Muscle of leg (tissue), 11 donors: ENCODE data around the gene NRROS. TPM values are rescaled to one million over a fixed set of nuclear protein-coding genes. Genes with fewer than 3 reads are reported as not detected.

ENCODE experiments used
- DNase-seq: peaks from one replicate; pipeline ENCODE4 v3.0.0; 2013
- H3K27ac ChIP-seq: one replicate; pipeline ENCODE4 v1.5.1; 2013; ENCODE audit warnings: mild to moderate bottlenecking, low read length, control low read depth
- H3K27me3 ChIP-seq: one replicate; pipeline ENCODE4 v1.6.1; 2013; ENCODE audit warnings: low read length; ENCODE audit not compliant: control insufficient read depth, insufficient read depth
- H3K36me3 ChIP-seq: one replicate; pipeline ENCODE4 v1.6.1; 2013; ENCODE audit warnings: low read length; ENCODE audit not compliant: control insufficient read depth, insufficient read depth
- H3K4me1 ChIP-seq: one replicate; pipeline ENCODE4 v1.6.1; 2013; ENCODE audit warnings: low read length; ENCODE audit not compliant: control insufficient read depth, insufficient read depth
- H3K4me3 ChIP-seq: one replicate; pipeline ENCODE4 v1.5.1; 2013; ENCODE audit warnings: low read length, control low read depth
- H3K9me3 ChIP-seq: replicated peaks from 2 replicates; pipeline ENCODE4 v1.6.1; 2013; ENCODE audit warnings: low read depth, low read length; ENCODE audit not compliant: control insufficient read depth
- WGBS: methylation state at CpG from one replicate; pipeline ENCODE4 v1.1.5; 2013; ENCODE audit warnings: missing lambda C conversion rate; ENCODE audit not compliant: insufficient coverage; 5-methylcytosine and 5-hydroxymethylcytosine counted together
- polyA plus RNA-seq, 8 donors: library from polyadenylated mRNA; unstranded; fragments of 120-200 nt; gene quantifications; one replicate each; pipeline versions ENCODE4 v1.2.1 to v1.2.3, GENCODE V29; 2013; ENCODE audit warnings: inconsistent platforms in 1 of 8, low replicate concordance in 1 of 8; ENCODE audit not compliant: insufficient read length in 8 of 8, insufficient read depth in 1 of 8
- total RNA-seq: library from RNA; stranded (reverse); fragments of 120-200 nt; gene quantifications from one replicate; pipeline ENCODE4 v1.2.4, GENCODE V29; 2013

NRROS gene
- total and polyA plus RNA-seq, 9 donors: 2.8 to 6.1 (median 5.1) TPM

- Histone ChIP-seq H3K4me1 (peaks cover 4% of the 10 kb centered on the region), H3K27ac (no peak overlapping the region), H3K27me3 (no peaks in the 10 kb centered on the region), H3K9me3 (no peaks in the 10 kb centered on the region), H3K4me3 (no peak overlapping the region), H3K36me3 (no peaks in the 10 kb centered on the region)
- DNase-seq: no peak
- WGBS: 86% methylated on average over 4 of the region's 10 CpGs
Observed at GRCh38 chr3:196621611-196622010, 17.9 kb upstream of the NRROS start.

- no peaks in the 10 kb centered on the region for H3K36me3 ChIP-seq
- H3K9me3 ChIP-seq: no peaks in the 10 kb centered on the region
- H3K4me1 ChIP-seq: peaks cover 4% of the 10 kb centered on the region
- H3K27ac ChIP-seq: peak overlapping the region; percentile 37
- 65% methylated on average over 10 of the region's 12 CpGs for WGBS
- no peak overlapping the region for H3K4me3 ChIP-seq
- peaks cover 2% of the 10 kb centered on the region for H3K27me3 ChIP-seq
- DNase-seq: peak; percentile 76
Observed at GRCh38 chr3:196624067-196624790, 15.3 kb upstream of the NRROS start.

DNA sequence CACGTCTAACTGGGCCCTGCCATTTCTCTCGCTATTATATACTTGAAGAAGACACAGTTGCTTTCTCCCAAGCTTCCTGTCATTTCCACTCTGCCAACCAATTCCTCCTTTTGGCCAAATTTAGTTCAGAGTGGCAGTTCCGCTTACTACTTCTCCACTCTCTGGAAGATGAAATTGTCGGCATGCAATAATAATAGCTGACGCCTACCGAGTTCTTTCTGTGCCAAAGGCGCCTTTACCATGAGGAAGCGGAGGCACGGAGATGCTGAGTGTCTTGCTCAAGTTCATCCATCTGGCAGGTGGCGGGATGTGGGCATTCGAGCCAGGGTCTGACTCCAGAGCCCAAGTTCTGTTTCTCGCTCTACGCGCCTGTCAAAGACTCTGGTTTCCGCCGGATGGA, 14.6 kb upstream of the NRROS start:
- no peak overlapping the region for H3K27ac ChIP-seq
- 93% methylated on average over 14 of the region's 16 CpGs for WGBS
- peaks cover 2% of the 10 kb centered on the region for H3K27me3 ChIP-seq
- no peaks in the 10 kb centered on the region for H3K36me3 ChIP-seq
- peak; percentile 78 for DNase-seq
- H3K4me1 ChIP-seq: peaks cover 4% of the 10 kb centered on the region
- no peaks in the 10 kb centered on the region for H3K9me3 ChIP-seq
- H3K4me3 ChIP-seq: no peak overlapping the region

DNA sequence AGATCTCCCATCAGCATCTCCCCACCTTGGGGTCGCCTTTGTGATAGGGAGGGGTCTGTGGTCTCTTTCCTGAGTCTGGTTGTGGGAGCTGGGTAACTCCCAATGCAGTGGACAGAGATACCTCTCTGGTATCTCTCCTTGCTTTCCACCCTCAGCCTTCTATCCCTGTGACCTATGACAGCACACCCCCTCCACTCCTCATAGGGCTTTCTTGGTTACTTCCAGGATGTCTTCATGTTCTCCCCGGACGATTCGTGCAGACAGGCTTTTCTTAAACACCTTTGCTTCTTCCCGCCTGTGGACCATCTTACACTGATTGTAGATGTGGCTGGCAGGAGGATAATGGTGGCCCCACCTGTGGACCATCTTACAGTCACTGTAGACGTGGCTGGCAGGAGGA, 14.2 kb upstream of the NRROS start:
- WGBS: 94% methylated on average over 3 of the region's 6 CpGs
- Histone ChIP-seq H3K36me3 (no peaks in the 10 kb centered on the region), H3K4me1 (peaks cover under 1% of the 10 kb centered on the region), H3K9me3 (no peaks in the 10 kb centered on the region), H3K4me3 (no peak overlapping the region), H3K27me3 (peaks cover 2% of the 10 kb centered on the region), H3K27ac (no peak overlapping the region)
- DNase-seq: no peak

DNA sequence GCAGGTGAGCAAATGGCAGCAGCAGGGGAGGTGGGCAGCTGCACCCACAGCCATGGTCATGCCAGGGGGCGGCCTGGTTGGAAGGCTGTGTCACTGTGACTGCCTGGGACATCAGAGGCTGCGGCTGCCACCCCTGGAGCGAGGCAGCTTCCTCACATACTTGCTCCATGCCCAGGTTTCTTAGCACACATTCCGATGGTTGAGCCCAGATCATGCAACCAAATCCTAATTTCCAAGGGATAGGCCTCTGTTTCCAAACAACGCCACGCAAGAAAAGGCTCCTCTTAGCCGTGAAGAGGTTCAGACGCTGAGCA, 11.6 kb upstream of the NRROS start:
- no peaks in the 10 kb centered on the region for H3K9me3 ChIP-seq
- H3K4me1 ChIP-seq: peaks cover 7% of the 10 kb centered on the region
- no peak overlapping the region for H3K27ac ChIP-seq
- peaks cover 2% of the 10 kb centered on the region for H3K27me3 ChIP-seq
- 95% methylated on average over 8 of the region's 8 CpGs for WGBS
- no peak overlapping the region for H3K4me3 ChIP-seq
- DNase-seq: no peak
- H3K36me3 ChIP-seq: no peaks in the 10 kb centered on the region

- H3K4me3 ChIP-seq: no peak overlapping the region
- no peak overlapping the region for H3K27ac ChIP-seq
- no peaks in the 10 kb centered on the region for H3K36me3 ChIP-seq
- H3K27me3 ChIP-seq: peaks cover 2% of the 10 kb centered on the region
- no peaks in the 10 kb centered on the region for H3K9me3 ChIP-seq
- peaks cover 15% of the 10 kb centered on the region for H3K4me1 ChIP-seq
- WGBS: no CpG with 5 or more reads among the region's 2 CpGs
- DNase-seq: no peak
Observed at GRCh38 chr3:196629228-196629627, 10.3 kb upstream of the NRROS start.

DNA sequence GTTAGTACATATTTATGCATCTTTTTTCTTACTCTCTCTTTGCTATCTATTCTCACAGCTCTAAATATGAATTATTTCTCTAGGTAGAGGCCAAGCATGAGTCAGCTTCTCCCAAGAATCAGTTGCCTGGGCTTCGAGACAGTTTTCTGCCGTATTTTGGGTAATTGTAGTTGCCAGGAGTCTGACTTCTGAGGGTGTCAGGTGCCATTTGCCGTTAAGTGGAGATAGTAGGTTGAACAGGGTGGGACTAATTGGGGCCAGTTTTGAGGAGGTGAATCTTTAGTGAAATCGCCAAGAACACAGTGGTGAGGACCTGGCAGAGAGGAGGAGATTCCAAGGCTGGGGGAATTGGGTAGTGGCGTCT, 7.8 kb upstream of the NRROS start:
- Histone ChIP-seq H3K27ac (peak overlapping the region; percentile 95), H3K9me3 (no peaks in the 10 kb centered on the region), H3K4me1 (peaks cover 15% of the 10 kb centered on the region), H3K27me3 (peaks cover 7% of the 10 kb centered on the region), H3K4me3 (peak overlapping the region; percentile 79), H3K36me3 (no peaks in the 10 kb centered on the region)
- 15% methylated on average over 5 of the region's 5 CpGs for WGBS
- DNase-seq: peak; percentile 18

DNA sequence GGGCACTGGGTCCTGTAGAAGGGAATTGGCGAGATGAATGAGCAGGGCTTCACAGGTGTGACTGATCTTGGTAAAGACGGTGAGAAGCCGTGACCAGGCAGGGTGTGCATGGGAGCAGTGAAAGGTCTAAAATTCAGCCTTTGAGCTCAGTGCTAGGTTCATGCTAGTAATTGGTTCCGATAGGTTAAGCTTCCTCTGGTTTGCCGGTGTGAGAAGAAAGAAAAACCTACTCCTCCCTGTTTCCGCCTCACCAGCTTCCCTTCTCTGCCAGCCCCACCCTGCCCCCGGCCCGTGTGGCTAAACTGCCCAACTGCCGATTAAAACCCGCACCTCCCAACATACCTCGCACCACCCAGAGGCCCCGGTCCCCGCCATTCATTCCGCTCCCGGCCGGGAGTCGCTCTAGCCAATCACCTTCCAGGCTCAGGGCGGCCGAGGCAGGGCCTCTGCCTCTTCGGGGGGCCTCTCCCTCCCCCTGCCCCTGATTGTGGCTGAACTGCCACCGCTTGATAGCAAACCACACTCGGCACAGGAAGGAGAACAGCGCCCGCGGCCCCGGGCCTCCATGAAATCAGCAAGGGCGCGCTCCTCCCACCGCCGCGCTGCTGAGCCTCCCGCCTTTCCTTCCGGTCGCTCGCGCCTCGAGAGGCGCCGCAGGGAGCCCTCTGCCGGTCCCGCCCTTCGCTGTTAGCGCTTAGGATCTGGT, 7.3 kb upstream of the NRROS start:
- peak; percentile 91 for DNase-seq
- H3K36me3 ChIP-seq: no peaks in the 10 kb centered on the region
- H3K27me3 ChIP-seq: peaks cover 9% of the 10 kb centered on the region
- peak overlapping the region; percentile 79 for H3K4me3 ChIP-seq
- peaks cover 15% of the 10 kb centered on the region for H3K4me1 ChIP-seq
- H3K9me3 ChIP-seq: no peaks in the 10 kb centered on the region
- peak overlapping the region; percentile 95 for H3K27ac ChIP-seq
- under 1% methylated on average over 41 of the region's 43 CpGs for WGBS

GRCh38 chr3:196633555-196634151, 5.8 kb upstream of the NRROS start:
- Histone ChIP-seq H3K27ac (peak overlapping the region; percentile 65), H3K27me3 (peaks cover 13% of the 10 kb centered on the region), H3K4me3 (no peak overlapping the region), H3K9me3 (no peaks in the 10 kb centered on the region), H3K36me3 (no peaks in the 10 kb centered on the region), H3K4me1 (peaks cover 15% of the 10 kb centered on the region)
- DNase-seq: no peak
- 83% methylated on average over 9 of the region's 12 CpGs for WGBS

GRCh38 chr3:196634224-196634623, 5.3 kb upstream of the NRROS start:
- H3K4me1 ChIP-seq: peaks cover 17% of the 10 kb centered on the region
- DNase-seq: peak; percentile 75
- no CpG with 5 or more reads among the region's 10 CpGs for WGBS
- no peak overlapping the region for H3K4me3 ChIP-seq
- H3K27ac ChIP-seq: peak overlapping the region; percentile 65
- peaks cover 19% of the 10 kb centered on the region for H3K27me3 ChIP-seq
- H3K36me3 ChIP-seq: no peaks in the 10 kb centered on the region
- no peaks in the 10 kb centered on the region for H3K9me3 ChIP-seq
